SH-SY5Y (cell line): ENCODE results near the gene HMGCLL1.

Experiments used
- GATA2 ChIP-seq: IDR thresholded peaks from 2 replicates; pipeline ENCODE4 v1.6.1; 2011; ENCODE audit warnings: mild to moderate bottlenecking, low read depth, low read length
- GATA3 ChIP-seq: IDR thresholded peaks from 2 replicates; pipeline ENCODE4 v1.6.1; 2011; ENCODE audit warnings: low read depth, mild to moderate bottlenecking, low read length, moderate library complexity

HMGCLL1 gene

GRCh38 chr6:55497694-55498093, 81.3 kb downstream of the HMGCLL1 start:
- TF ChIP-seq GATA3 = no peak
- no peak for TF ChIP-seq GATA2

GRCh38 chr6:55496201-55496600, 82.8 kb downstream of the HMGCLL1 start:
- TF ChIP-seq GATA3 = no peak
- no peak for TF ChIP-seq GATA2

GRCh38 chr6:55495277-55495676, 83.7 kb downstream of the HMGCLL1 start:
- TF ChIP-seq GATA2 = no peak
- no peak for TF ChIP-seq GATA3

GRCh38 chr6:55494411-55494810, 84.6 kb downstream of the HMGCLL1 start:
- TF ChIP-seq GATA2 = no peak
- TF ChIP-seq GATA3 = no peak

- TF ChIP-seq GATA3 = no peak
- TF ChIP-seq GATA2 = no peak
Measured at GRCh38 chr6:55492259-55492658, 86.7 kb downstream of the HMGCLL1 start.

- TF ChIP-seq GATA3 (no peak), GATA2 (no peak)
Measured at GRCh38 chr6:55490871-55491270, 88.1 kb downstream of the HMGCLL1 start.

- TF ChIP-seq GATA3 (no peak), GATA2 (no peak)
Measured at GRCh38 chr6:55474382-55474781, 104.6 kb downstream of the HMGCLL1 start.

- TF ChIP-seq GATA3 = no peak
Measured at GRCh38 chr6:55473722-55474121, 105.3 kb downstream of the HMGCLL1 start.

- TF ChIP-seq GATA2 (no peak), GATA3 (no peak)
Measured at GRCh38 chr6:55469951-55470366, 109.0 kb downstream of the HMGCLL1 start.

GRCh38 chr6:55456016-55456415, 123.0 kb downstream of the HMGCLL1 start:
- TF ChIP-seq GATA3 (no peak), GATA2 (no peak)

GRCh38 chr6:55450005-55450404, 129.0 kb downstream of the HMGCLL1 start:
- TF ChIP-seq GATA2 (no peak), GATA3 (no peak)

- no peak for TF ChIP-seq GATA2
- TF ChIP-seq GATA3 = no peak
Measured at GRCh38 chr6:55449225-55449624, 129.8 kb downstream of the HMGCLL1 start.

GRCh38 chr6:55448451-55448850, 130.5 kb downstream of the HMGCLL1 start:
- TF ChIP-seq GATA2 = no peak
- TF ChIP-seq GATA3 = no peak

- TF ChIP-seq GATA2 (no peak), GATA3 (no peak)
Measured at GRCh38 chr6:55447891-55448290, 131.1 kb downstream of the HMGCLL1 start.

GRCh38 chr6:55445648-55446204, 133.3 kb downstream of the HMGCLL1 start:
- TF ChIP-seq GATA2 (no peak), GATA3 (no peak)
